H1 (cell line): ENCODE data around the gene STRN4. TPM values are rescaled to one million over a fixed set of nuclear protein-coding genes. Genes with fewer than 3 reads are reported as not detected.

Experiments
- CTCF ChIA-PET: fragments of 300-600 bp; sonication (Branson Sonifier 250); formaldehyde crosslinking; loops from one replicate; lab custom pipeline; 2021; ENCODE audit not compliant: partially characterized antibody; lab: Charles Lee
- POLR2A ChIA-PET: fragments of 300-600 bp; sonication (Branson Sonifier 250); formaldehyde crosslinking; loops from one replicate; lab custom pipeline; 2021; ENCODE audit warnings: inconsistent platforms; ENCODE audit not compliant: partially characterized antibody; lab: Charles Lee
- DNase-seq, 2 experiments: peaks; one replicate each; pipeline versions ENCODE4 v3.0.0 to v3.0.0-alpha.2; 2010 to 2022; ENCODE audit warnings: low spot score in 2 of 2, low read depth in 1 of 2, mixed read lengths in 1 of 2
- FAIRE-seq: peaks from 2 replicates; lab custom pipeline; 2011; peaks lifted over from hg19 to GRCh38; lab: Jason Lieb, UNC
- H2AFZ ChIP-seq: 2 replicates; pipeline ENCODE4 v1.8.1; 2012; ENCODE audit warnings: low read length, inconsistent platforms
- H2AK5ac ChIP-seq: 2 replicates; pipeline ENCODE4 v1.6.1; 2013; ENCODE audit warnings: low read depth, low read length
- H2BK120ac ChIP-seq: replicated peaks from 2 replicates; pipeline ENCODE3; 2013; ENCODE audit warnings: low read depth, low read length, inconsistent platforms
- H2BK12ac ChIP-seq: 2 replicates; pipeline ENCODE4 v1.6.1; 2013; ENCODE audit warnings: low read depth, low read length
- H2BK15ac ChIP-seq: 2 replicates; pipeline ENCODE4 v1.6.1; 2013; ENCODE audit warnings: low read length
- H2BK20ac ChIP-seq: 2 replicates; pipeline ENCODE4 v1.6.1; 2013; ENCODE audit warnings: low read length
- H2BK5ac ChIP-seq: 2 replicates; pipeline ENCODE4 v1.6.1; 2013; ENCODE audit warnings: low read depth, low read length
- H3K14ac ChIP-seq: 2 replicates; pipeline ENCODE4 v1.6.1; 2013; ENCODE audit warnings: inconsistent platforms; ENCODE audit not compliant: insufficient read length
- H3K18ac ChIP-seq: 2 replicates; pipeline ENCODE4 v1.6.1; 2013; ENCODE audit warnings: low read length; ENCODE audit errors: extremely low read depth
- H3K23ac ChIP-seq: 2 replicates; pipeline ENCODE4 v1.6.1; 2013; ENCODE audit warnings: inconsistent platforms; ENCODE audit not compliant: insufficient read length
- H3K23me2 ChIP-seq: 2 replicates; pipeline ENCODE4 v1.6.1; 2013; ENCODE audit warnings: low read depth, low read length
- H3K27ac ChIP-seq: 2 replicates; pipeline ENCODE4 v1.6.1; 2011; ENCODE audit warnings: low read depth, low read length, inconsistent platforms
- H3K27me3 ChIP-seq, 4 experiments: replicated peaks in 1 of 4; 1 replicate in 1 of 4; 2 replicates in 3 of 4; pipeline versions ENCODE4 v1.6.1 to v1.8.1; 2011 to 2013; ENCODE audit warnings: low read length in 3 of 4, mild to moderate bottlenecking in 3 of 4, inconsistent platforms in 2 of 4, mixed read lengths in 2 of 4, moderate library complexity in 1 of 4; ENCODE audit not compliant: control insufficient read depth in 3 of 4, insufficient read depth in 3 of 4; ENCODE audit errors: extremely low read depth in 1 of 4
- H3K36me3 ChIP-seq, 4 experiments: 2 replicates each; pipeline versions ENCODE4 v1.6.1 to v1.8.1; 2011 to 2013; ENCODE audit warnings: mild to moderate bottlenecking in 4 of 4, low read length in 3 of 4, moderate library complexity in 2 of 4, control low read depth in 1 of 4, inconsistent platforms in 1 of 4; ENCODE audit not compliant: insufficient read depth in 4 of 4, control insufficient read depth in 2 of 4
- H3K4ac ChIP-seq: replicated peaks from 2 replicates; pipeline ENCODE3; 2013; ENCODE audit warnings: low read length, low read depth, mixed read lengths, inconsistent platforms; ENCODE audit not compliant: insufficient read length
- H3K4me1 ChIP-seq, 4 experiments: replicated peaks in 1 of 4; 1 replicate in 1 of 4; 2 replicates in 3 of 4; pipeline versions ENCODE4 v1.6.1 to v1.8.1; 2011 to 2013; ENCODE audit warnings: low read length in 3 of 4, inconsistent platforms in 2 of 4, mixed read lengths in 1 of 4; ENCODE audit not compliant: insufficient read depth in 4 of 4, control insufficient read depth in 3 of 4
- H3K4me2 ChIP-seq, 2 experiments: 2 replicates each; pipeline versions ENCODE4 v1.6.1 to v1.8.1; 2011 to 2013; ENCODE audit warnings: low read depth in 2 of 2, low read length in 2 of 2, control low read depth in 1 of 2, inconsistent platforms in 1 of 2, mild to moderate bottlenecking in 1 of 2; ENCODE audit not compliant: insufficient read depth in 1 of 2
- H3K4me3 ChIP-seq, 4 experiments: fragments of 200-600, 300-600 bp in 1 of 4; sonication (generic), shearing (Covaris generic), sonication (Bioruptor Twin) in 1 of 4; 2 replicates each; pipeline versions ENCODE4 v1.5.1 to v1.8.1; 2011 to 2016; ENCODE audit warnings: low read length in 4 of 4, low read depth in 3 of 4, control low read depth in 2 of 4, inconsistent platforms in 2 of 4, mild to moderate bottlenecking in 2 of 4, mixed read lengths in 1 of 4, moderate library complexity in 1 of 4; ENCODE audit not compliant: insufficient read depth in 2 of 4; ENCODE audit errors: extremely low read depth in 1 of 4
- H3K56ac ChIP-seq: replicated peaks from 2 replicates; pipeline ENCODE3; 2013; ENCODE audit warnings: low read depth, mild to moderate bottlenecking, mixed read lengths, low read length, inconsistent platforms; ENCODE audit not compliant: insufficient read length
- H3K79me1 ChIP-seq: 2 replicates; pipeline ENCODE4 v1.6.1; 2013; ENCODE audit warnings: low read depth, low read length, control low read depth
- H3K79me2 ChIP-seq, 2 experiments: 2 replicates each; pipeline versions ENCODE4 v1.6.1 to v1.8.1; 2012 to 2013; ENCODE audit warnings: low read length in 2 of 2, mild to moderate bottlenecking in 2 of 2, inconsistent platforms in 1 of 2; ENCODE audit not compliant: insufficient read depth in 2 of 2, control insufficient read depth in 1 of 2
- H3K9ac ChIP-seq, 4 experiments: replicated peaks in 1 of 4; 1 replicate in 1 of 4; 2 replicates in 3 of 4; pipeline versions ENCODE4 v1.6.1 to v1.8.1; 2011 to 2013; ENCODE audit warnings: low read depth in 3 of 4, low read length in 3 of 4, control low read depth in 2 of 4, mild to moderate bottlenecking in 2 of 4, moderate library complexity in 2 of 4, inconsistent platforms in 1 of 4; ENCODE audit errors: extremely low read depth in 1 of 4
- H3K9me3 ChIP-seq, 2 experiments: 2 replicates each; pipeline versions ENCODE4 v1.6.1 to v1.8.1; 2012 to 2013; ENCODE audit warnings: mild to moderate bottlenecking in 2 of 2, moderate library complexity in 2 of 2, control low read depth in 1 of 2, inconsistent platforms in 1 of 2, low read depth in 1 of 2, low read length in 1 of 2, mixed read lengths in 1 of 2; ENCODE audit not compliant: insufficient read depth in 2 of 2
- H4K20me1 ChIP-seq, 2 experiments: replicated peaks in 1 of 2; 2 replicates each; pipeline versions ENCODE3 to v1.8.1; 2011 to 2013; ENCODE audit warnings: inconsistent platforms in 2 of 2, low read length in 2 of 2, mild to moderate bottlenecking in 1 of 2; ENCODE audit not compliant: insufficient read depth in 2 of 2, control insufficient read depth in 1 of 2
- H4K5ac ChIP-seq: 2 replicates; pipeline ENCODE4 v1.6.1; 2013; ENCODE audit warnings: low read length, low read depth, mixed read lengths, inconsistent platforms; ENCODE audit not compliant: insufficient read length
- H4K8ac ChIP-seq: 2 replicates; pipeline ENCODE4 v1.8.0; 2013; ENCODE audit warnings: mild to moderate bottlenecking, moderate library complexity, low read length, inconsistent platforms; ENCODE audit not compliant: insufficient read depth; ENCODE audit errors: extremely low read depth
- H4K91ac ChIP-seq: replicated peaks from 2 replicates; pipeline ENCODE3; 2013; ENCODE audit warnings: low read length, mixed read lengths, inconsistent platforms; ENCODE audit not compliant: insufficient read length
- ASH2L ChIP-seq: fragments of 200-600, 300-600 bp; sonication (generic); IDR thresholded peaks from one replicate; pipeline ENCODE4 v1.7.1; 2017; ENCODE audit warnings: low read length
- CBX8 ChIP-seq: fragments of 300-800, 300-1000 bp; sonication (generic); IDR thresholded peaks from 2 replicates; pipeline ENCODE4 v1.7.1; 2016; ENCODE audit warnings: low read depth, low read length, borderline replicate concordance
- EGR1 ChIP-seq: IDR thresholded peaks from 2 replicates; pipeline ENCODE4 v1.6.1; 2011; ENCODE audit warnings: low read depth, low read length, borderline replicate concordance
- JUN ChIP-seq: IDR thresholded peaks from 2 replicates; pipeline ENCODE4 v1.6.1; 2011; ENCODE audit warnings: low read depth, mild to moderate bottlenecking, improper control_type of control experiment, low read length
- WGBS, 2 experiments: shearing (Covaris generic) in 1 of 2; methylation state at CpG; one replicate each; pipeline versions ENCODE4 v1.1.6 to v1.1.7; 2013 to 2015; ENCODE audit warnings: low lambda C conversion rate in 2 of 2, mixed read lengths in 2 of 2, inconsistent platforms in 1 of 2, low coverage in 1 of 2, missing lambda C conversion rate in 1 of 2; ENCODE audit not compliant: insufficient replicate concordance in 2 of 2, insufficient coverage in 1 of 2, insufficient read length in 1 of 2; ENCODE audit errors: extremely low coverage in 1 of 2, missing lambda C conversion rate in 1 of 2; 5-methylcytosine and 5-hydroxymethylcytosine counted together
- polyA plus RNA-seq, 7 experiments: library from polyadenylated mRNA; depleted of rRNA in 3 of 7; stranded (reverse) in 5 of 7; unstranded in 2 of 7; fragments of >200 nt in 5 of 7; fragments of 200-250 nt in 2 of 7; gene quantifications; 1 replicate in 5 of 7; 2 replicates in 1 of 7; 4 replicates in 1 of 7; pipeline versions ENCODE4 v1.2.1 to v1.2.3, GENCODE V29; 2011 to 2013; ENCODE audit warnings: missing spikeins in 2 of 7, mixed read lengths in 2 of 7
- total RNA-seq: library from RNA; stranded (reverse); fragmentation: NEBNext Ultra II Directional; extraction: Animal tissue kit (Norgen Biotek cat#: 25700); gene quantifications from 2 replicates; pipeline ENCODE4 v1.2.1, GENCODE V29; 2021

STRN4 gene
- total and polyA plus RNA-seq, 2 of the 8 experiments (the other 6 are each of a cell fraction or from before 2014, with no cell fraction given) = 120 to 187 TPM

DNA sequence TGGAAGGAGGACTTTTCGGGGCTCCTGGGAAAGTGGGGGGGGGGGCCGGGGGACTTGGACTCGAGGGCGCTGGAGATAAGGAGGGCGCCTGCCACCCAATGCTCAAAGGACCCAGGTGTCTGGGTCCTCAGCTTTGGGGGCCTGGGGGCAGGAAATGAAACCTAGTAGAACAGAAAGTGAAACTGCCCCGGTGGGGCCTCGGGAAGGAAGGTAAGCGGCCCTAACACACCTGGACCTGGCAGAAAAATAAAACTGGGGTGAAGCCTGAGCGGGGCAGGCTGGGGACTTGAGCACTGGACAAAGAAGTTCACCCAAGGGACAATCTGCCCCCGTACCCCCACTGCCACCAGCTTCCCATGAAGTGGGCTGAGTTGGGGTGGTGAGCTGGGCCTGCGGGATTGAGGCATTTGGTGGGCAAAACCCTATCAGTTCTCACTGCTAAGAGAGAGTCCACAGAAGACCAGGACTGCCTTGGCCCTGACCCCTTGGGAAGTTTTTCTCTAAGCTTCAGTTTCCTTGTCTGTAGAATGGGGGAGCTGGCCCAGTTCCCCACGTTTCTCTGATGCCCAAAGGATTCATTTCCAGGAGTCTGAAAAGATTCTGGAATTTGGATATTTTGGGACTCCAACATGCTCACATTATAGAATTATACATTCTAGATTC lies 31.7 kb downstream of the STRN4 start:
- no peak overlapping the region for H3K14ac ChIP-seq
- H3K27me3 ChIP-seq = no peaks in the 10 kb centered on the region
- H3K56ac ChIP-seq = no peak overlapping the region
- H4K20me1 ChIP-seq = peaks cover 0 to 4% of the 10 kb centered on the region in 2 experiments
- H3K9me3 ChIP-seq = no peaks in the 10 kb centered on the region
- no peak overlapping the region for H2BK15ac ChIP-seq
- H3K27ac ChIP-seq = peak overlapping the region; percentile 23
- H3K4me1 ChIP-seq = peaks cover 0 to 18% (median 7%) of the 10 kb centered on the region in 4 experiments; a peak in 5 of 7 replicates
- H2AK5ac ChIP-seq = no peak overlapping the region
- no peak for FAIRE-seq
- POLR2A ChIA-PET = interaction anchor here (0.6 to 4.7 kb wide), 11 partner anchors 9 to 523 kb away, joined by 3 to 18 read pairs (median 4); partner anchors contain the start of gene SLC1A5
- H4K8ac ChIP-seq = no peak overlapping the region
- H2BK12ac ChIP-seq = no peak overlapping the region
- H3K4me2 ChIP-seq = peak overlapping the region; percentile 91
- peak; percentile 34 for TF ChIP-seq ASH2L
- no peak for TF ChIP-seq EGR1
- no peak for TF ChIP-seq CBX8
- no peak for TF ChIP-seq JUN
- H2BK5ac ChIP-seq = peak overlapping the region; percentile 84
- peaks cover 0 to 8% (median 0%) of the 10 kb centered on the region in 4 experiments; a peak in 2 of 8 replicates for H3K36me3 ChIP-seq
- peak in 1 of 2 experiments; percentile 56 for DNase-seq
- peak overlapping the region in 2 of 4 experiments; percentile 8 to 25; a peak in 2 of 7 replicates for H3K9ac ChIP-seq
- H3K79me1 ChIP-seq = 0 out of 2 replicates have a peak, but pooled peaks cover 4% of the 10 kb centered on the region
- peak overlapping the region; percentile 2 for H4K91ac ChIP-seq
- H3K4me3 ChIP-seq = peak overlapping the region; percentile 58 to 94 (median 74)
- peaks cover 0 to 19% of the 10 kb centered on the region in 2 experiments; a peak in 2 of 4 replicates for H3K79me2 ChIP-seq
- H2BK20ac ChIP-seq = no peak overlapping the region
- CTCF ChIA-PET = interaction anchor here (0.6 to 7.5 kb wide), 9 partner anchors 10 to 106 kb away, joined by 3 to 46 read pairs (median 4); partner anchors contain the start of gene DACT3
- H3K23ac ChIP-seq = no peak overlapping the region
- H2BK120ac ChIP-seq = no peak overlapping the region
- H4K5ac ChIP-seq = no peak overlapping the region
- H3K18ac ChIP-seq = no peak overlapping the region
- no peak overlapping the region for H2AFZ ChIP-seq
- WGBS, 2 experiments = 23% methylated on average over 5 of the region's 12 CpGs; no CpG with 5 or more reads in 1 of the 2 experiments
- H3K23me2 ChIP-seq = peaks cover 13% of the 10 kb centered on the region; the same call in 1 of the 2 replicates
- peak overlapping the region; percentile 55 for H3K4ac ChIP-seq
